Endothelial cell of umbilical vein (primary cell): ENCODE data around the gene CCDC170. TPM values are rescaled to one million over a fixed set of nuclear protein-coding genes. Genes with fewer than 3 reads are reported as not detected.

Experiments
- BruUV-seq: library from RNA; stranded (reverse); fragments of 400-500 nt; replicated peaks from 2 replicates; lab custom pipeline; 2021; lab: Mats Ljungman, UMichigan
- CTCF ChIA-PET: fragments of 300-600, 350-600 bp; sonication (Branson Sonifier 250); formaldehyde crosslinking; loops from one replicate; lab custom pipeline; 2021; ENCODE audit warnings: antibody characterized with exemption, inconsistent platforms; lab: Charles Lee
- POLR2A ChIA-PET: fragments of 300-600, 350-600 bp; sonication (Branson Sonifier 250); formaldehyde crosslinking; loops from one replicate; lab custom pipeline; 2021; ENCODE audit warnings: antibody characterized with exemption, inconsistent platforms; lab: Charles Lee
- DNase-seq: peaks from one replicate; pipeline ENCODE4 v3.0.0-alpha.2; 2011; ENCODE audit warnings: low read depth, low spot score
- FAIRE-seq: peaks from 2 replicates; lab custom pipeline; 2011; peaks lifted over from hg19 to GRCh38; lab: Jason Lieb, UNC
- H2AFZ ChIP-seq: 2 replicates; pipeline ENCODE4 v1.6.0; 2012; ENCODE audit warnings: low read depth, low read length, control low read depth, inconsistent platforms
- H3K27ac ChIP-seq: 2 replicates; pipeline ENCODE4 v1.5.1; 2011; ENCODE audit warnings: low read depth, mild to moderate bottlenecking, control low read depth, low read length, moderate library complexity; ENCODE audit not compliant: insufficient read depth
- H3K27me3 ChIP-seq, 2 experiments: 2 replicates each; pipeline versions ENCODE4 v1.6.0 to v1.6.1; 2011; ENCODE audit warnings: low read length in 2 of 2, mixed read lengths in 1 of 2; ENCODE audit not compliant: control insufficient read depth in 2 of 2, insufficient read depth in 2 of 2
- H3K36me3 ChIP-seq, 2 experiments: 2 replicates in 1 of 2; 3 replicates in 1 of 2; pipeline ENCODE4 v1.5.1; 2011; ENCODE audit warnings: low read length in 2 of 2, mild to moderate bottlenecking in 1 of 2, moderate library complexity in 1 of 2; ENCODE audit not compliant: control insufficient read depth in 2 of 2, insufficient read depth in 2 of 2; ENCODE audit errors: extremely low read depth in 1 of 2
- H3K4me1 ChIP-seq: 3 replicates; pipeline ENCODE4 v1.5.1; 2011; ENCODE audit warnings: mild to moderate bottlenecking, low read length; ENCODE audit not compliant: control insufficient read depth, insufficient read depth; ENCODE audit errors: extremely low read depth
- H3K4me2 ChIP-seq: 2 replicates; pipeline ENCODE4 v1.6.1; 2011; ENCODE audit warnings: low read length, control low read depth, mixed read lengths; ENCODE audit not compliant: insufficient read depth
- H3K4me3 ChIP-seq, 3 experiments: fragments of 200-600 bp in 1 of 3; sonication (generic), shearing (Covaris generic) in 1 of 3; replicated peaks in 1 of 3; 2 replicates each; pipeline ENCODE4 v1.5.1; 2011 to 2016; ENCODE audit warnings: control low read depth in 3 of 3, low read length in 3 of 3, mild to moderate bottlenecking in 2 of 3, inconsistent platforms in 1 of 3, low read depth in 1 of 3, moderate library complexity in 1 of 3; ENCODE audit not compliant: insufficient read depth in 1 of 3
- H3K79me2 ChIP-seq: 2 replicates; pipeline ENCODE4 v1.6.0; 2012; ENCODE audit warnings: low read length, inconsistent platforms; ENCODE audit not compliant: control insufficient read depth, insufficient read depth
- H3K9ac ChIP-seq: replicated peaks from 2 replicates; pipeline ENCODE3; 2011; ENCODE audit warnings: low read length, control low read depth; ENCODE audit not compliant: insufficient read depth; ENCODE audit errors: extremely low read depth
- H3K9me1 ChIP-seq: replicated peaks from 3 replicates; pipeline ENCODE4 v1.6.0; 2011; ENCODE audit warnings: mild to moderate bottlenecking, low read length; ENCODE audit not compliant: control insufficient read depth, insufficient read depth; ENCODE audit errors: extremely low read depth
- H3K9me3 ChIP-seq: replicated peaks from 2 replicates; pipeline ENCODE4 v1.5.1; 2012; ENCODE audit warnings: low read length, inconsistent platforms; ENCODE audit not compliant: control insufficient read depth, insufficient read depth
- H4K20me1 ChIP-seq: replicated peaks from 2 replicates; pipeline ENCODE3; 2011; ENCODE audit warnings: mild to moderate bottlenecking, low read length; ENCODE audit not compliant: control insufficient read depth, insufficient read depth; ENCODE audit errors: extremely low read depth
- CTCF ChIP-seq, 2 donors: IDR thresholded peaks; 1 replicate in 1 of 2; 2 replicates in 1 of 2; pipeline ENCODE4 v1.5.1; 2011; ENCODE audit warnings: low read length in 2 of 2, mild to moderate bottlenecking in 2 of 2, moderate library complexity in 2 of 2, control low read depth in 1 of 2, inconsistent platforms in 1 of 2, low read depth in 1 of 2; ENCODE audit not compliant: insufficient read depth in 1 of 2; ENCODE audit errors: extremely low read depth in 1 of 2
- EZH2 ChIP-seq: IDR thresholded peaks from 2 replicates; pipeline ENCODE4 v1.6.1; 2012; ENCODE audit warnings: borderline replicate concordance, low read depth, mild to moderate bottlenecking, moderate library complexity, low read length, inconsistent platforms; ENCODE audit not compliant: severe bottlenecking
- FOS ChIP-seq: IDR thresholded peaks from 2 replicates; pipeline ENCODE4 v1.6.1; 2011; ENCODE audit warnings: mild to moderate bottlenecking, low read length, moderate library complexity, borderline replicate concordance; ENCODE audit not compliant: insufficient read depth
- GATA2 ChIP-seq: IDR thresholded peaks from 2 replicates; pipeline ENCODE4 v1.7.0; 2011; ENCODE audit warnings: low read depth, mild to moderate bottlenecking, moderate library complexity, mixed read lengths, low read length; ENCODE audit not compliant: insufficient read length, insufficient read depth
- JUN ChIP-seq: IDR thresholded peaks from 2 replicates; pipeline ENCODE4 v1.6.1; 2011; ENCODE audit warnings: borderline replicate concordance, low read depth; ENCODE audit not compliant: insufficient read length, insufficient read depth
- MAX ChIP-seq: IDR thresholded peaks from 2 replicates; pipeline ENCODE4 v1.6.1; 2011; ENCODE audit not compliant: insufficient read depth, insufficient read length
- MYC ChIP-seq: IDR thresholded peaks from one replicate; pipeline ENCODE4 v1.6.1; 2011; ENCODE audit warnings: mild to moderate bottlenecking, low read depth, low read length
- POLR2A ChIP-seq: IDR thresholded peaks from 2 replicates; pipeline ENCODE4 v1.6.1; 2012; ENCODE audit warnings: low read depth, mild to moderate bottlenecking, control low read depth, low read length
- POLR2AphosphoS5 ChIP-seq: IDR thresholded peaks from 2 replicates; pipeline ENCODE4 v1.6.1; 2012; ENCODE audit warnings: low read depth, mild to moderate bottlenecking, control low read depth, low read length, moderate library complexity; ENCODE audit not compliant: insufficient read depth
- dilution Hi-C: fragments of 300-500 bp; cut with MboI; formaldehyde crosslinking; loops from one replicate; pipeline ENCODE4 v1.15.0; 2019; ENCODE audit warnings: low sequenced_read_pairs; ENCODE audit not compliant: extremely low pct_ligation_motif_present
- intact Hi-C: fragments of 100-400 bp; cut with micrococcal nuclease; formaldehyde crosslinking; loops from one replicate; pipeline ENCODE4 v1.10.0; 2022
- polyA plus RNA-seq, 4 experiments: library from polyadenylated mRNA; depleted of rRNA in 3 of 4; stranded (reverse) in 3 of 4; unstranded in 1 of 4; fragments of >200 nt; gene quantifications; 2 replicates each; pipeline versions ENCODE4 v1.2.1 to v1.2.3, GENCODE V29; 2011 to 2012; ENCODE audit warnings: missing spikeins in 1 of 4
- total RNA-seq: library from RNA; stranded (reverse); gene quantifications from 2 replicates; pipeline ENCODE4 v1.2.3, GENCODE V29; 2021

CCDC170 gene
- total and polyA plus RNA-seq, 2 donors (not counting 3 experiments of a cell fraction or from before 2014, with no cell fraction given) = 0.07 to 0.21 TPM

- Histone ChIP-seq H3K4me3 (no peak overlapping the region), H3K9ac (no peak overlapping the region), H3K27ac (no peak overlapping the region), H3K36me3 (no peaks in the 10 kb centered on the region), H3K27me3 (peaks cover 0 to 4% of the 10 kb centered on the region in 2 experiments), H3K4me1 (no peaks in the 10 kb centered on the region), H2AFZ (no peak overlapping the region), H3K9me3 (no peaks in the 10 kb centered on the region), H3K79me2 (no peaks in the 10 kb centered on the region), H3K9me1 (no peaks in the 10 kb centered on the region), H4K20me1 (no peaks in the 10 kb centered on the region), H3K4me2 (no peak overlapping the region)
- dilution Hi-C loops (no loop called here), intact Hi-C loops (no loop called here)
- DNase-seq (no peak), FAIRE-seq (no peak)
- no TSS peak for BruUV-seq
- TF ChIP-seq MYC (no peak), EZH2 (no peak), JUN (no peak), CTCF (IDR thresholded peaks at IDR 0.05; ENCODE audit: extremely low read depth in 1 of 2, insufficient read depth in 1 of 2, low read depth in 1 of 2, low read length in 2 of 2) (no peak), POLR2AphosphoS5 (no peak), MAX (no peak), POLR2A (no peak), GATA2 (no peak), FOS (no peak)
- POLR2A ChIA-PET = no interaction called here
- CTCF ChIA-PET = no interaction called here
Observed at GRCh38 chr6:151589667-151590066, 95.8 kb downstream of the CCDC170 start.
